ENCODE data around the gene IL1F10. TPM values are rescaled to one million over a fixed set of nuclear protein-coding genes. Genes with fewer than 3 reads are reported as not detected.

Gene IL1F10
- total RNA-seq, 1 donor from 2014 or later = not detected

GRCh38 chr2:113083296-113083695 lies 15.5 kb downstream of the IL1F10 start:
- no peak overlapping the region for H3K27ac ChIP-seq (ENCODE audit: low read depth, low read length)
- Mint-ChIP-seq H3K27ac (ENCODE audit: unreplicated experiment) (no peak overlapping the region), H3K36me3 (ENCODE audit: low read depth, unreplicated experiment) (no peaks in the 10 kb centered on the region), H3K4me3 (ENCODE audit: unreplicated experiment) (no peak overlapping the region), H3K27me3 (ENCODE audit: low read depth, unreplicated experiment) (peaks cover 34% of the 10 kb centered on the region), H3K9me3 (ENCODE audit: unreplicated experiment) (no peaks in the 10 kb centered on the region), H3K4me1 (ENCODE audit: low read depth, unreplicated experiment) (no peaks in the 10 kb centered on the region)
- no peaks in the 10 kb centered on the region for H3K79me2 ChIP-seq (ENCODE audit: insufficient read depth, low read length)
- no peak for TF ChIP-seq EZH2 (IDR thresholded peaks at IDR 0.05; ENCODE audit: insufficient read depth, low read length)
- TF ChIP-seq, protein P1, sequence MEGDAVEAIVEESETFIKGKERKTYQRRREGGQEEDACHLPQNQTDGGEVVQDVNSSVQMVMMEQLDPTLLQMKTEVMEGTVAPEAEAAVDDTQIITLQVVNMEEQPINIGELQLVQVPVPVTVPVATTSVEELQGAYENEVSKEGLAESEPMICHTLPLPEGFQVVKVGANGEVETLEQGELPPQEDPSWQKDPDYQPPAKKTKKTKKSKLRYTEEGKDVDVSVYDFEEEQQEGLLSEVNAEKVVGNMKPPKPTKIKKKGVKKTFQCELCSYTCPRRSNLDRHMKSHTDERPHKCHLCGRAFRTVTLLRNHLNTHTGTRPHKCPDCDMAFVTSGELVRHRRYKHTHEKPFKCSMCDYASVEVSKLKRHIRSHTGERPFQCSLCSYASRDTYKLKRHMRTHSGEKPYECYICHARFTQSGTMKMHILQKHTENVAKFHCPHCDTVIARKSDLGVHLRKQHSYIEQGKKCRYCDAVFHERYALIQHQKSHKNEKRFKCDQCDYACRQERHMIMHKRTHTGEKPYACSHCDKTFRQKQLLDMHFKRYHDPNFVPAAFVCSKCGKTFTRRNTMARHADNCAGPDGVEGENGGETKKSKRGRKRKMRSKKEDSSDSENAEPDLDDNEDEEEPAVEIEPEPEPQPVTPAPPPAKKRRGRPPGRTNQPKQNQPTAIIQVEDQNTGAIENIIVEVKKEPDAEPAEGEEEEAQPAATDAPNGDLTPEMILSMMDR (IDR thresholded peaks at IDR 0.05; ENCODE audit: insufficient read depth, low read depth, low read length) = no peak
- H3K4me2 ChIP-seq (ENCODE audit: low read length) = no peak overlapping the region
- no peaks in the 10 kb centered on the region for H4K20me1 ChIP-seq (ENCODE audit: insufficient read depth, low read length)
- peaks cover 24% of the 10 kb centered on the region for H3K27me3 ChIP-seq (ENCODE audit: insufficient read depth, low read length)
- FAIRE-seq (no peak), DNase-seq (ENCODE audit: low read depth) (no peak)
- no peak overlapping the region for H3K9ac ChIP-seq (ENCODE audit: low read length)
- no peaks in the 10 kb centered on the region for H3K36me3 ChIP-seq (ENCODE audit: insufficient read depth, low read length)
- H3K4me1 ChIP-seq (ENCODE audit: insufficient read depth, low read length) = no peaks in the 10 kb centered on the region
- no peaks in the 10 kb centered on the region for H3K9me3 ChIP-seq (ENCODE audit: insufficient read depth, low read depth, low read length)
- no peak overlapping the region for H3K4me3 ChIP-seq (ENCODE audit: insufficient read depth, low read depth, low read length)
- H2AFZ ChIP-seq (ENCODE audit: low read depth, low read length) = no peak overlapping the region

GRCh38 chr2:113084249-113085000 lies 16.7 kb downstream of the IL1F10 start:
- Histone ChIP-seq H4K20me1 (ENCODE audit: insufficient read depth, low read length) (no peaks in the 10 kb centered on the region), H3K79me2 (ENCODE audit: insufficient read depth, low read length) (no peaks in the 10 kb centered on the region), H2AFZ (ENCODE audit: low read depth, low read length) (no peak overlapping the region), H3K9ac (ENCODE audit: low read length) (no peak overlapping the region), H3K4me3 (ENCODE audit: insufficient read depth, low read depth, low read length) (no peak overlapping the region), H3K27ac (ENCODE audit: low read depth, low read length) (no peak overlapping the region), H3K4me1 (ENCODE audit: insufficient read depth, low read length) (no peaks in the 10 kb centered on the region), H3K27me3 (ENCODE audit: insufficient read depth, low read length) (peaks cover 24% of the 10 kb centered on the region), H3K9me3 (ENCODE audit: insufficient read depth, low read depth, low read length) (no peaks in the 10 kb centered on the region), H3K4me2 (ENCODE audit: low read length) (no peak overlapping the region), H3K36me3 (ENCODE audit: insufficient read depth, low read length) (no peaks in the 10 kb centered on the region)
- Mint-ChIP-seq H3K4me1 (ENCODE audit: low read depth, unreplicated experiment) (no peaks in the 10 kb centered on the region), H3K27me3 (ENCODE audit: low read depth, unreplicated experiment) (peaks cover 33% of the 10 kb centered on the region), H3K36me3 (ENCODE audit: low read depth, unreplicated experiment) (no peaks in the 10 kb centered on the region), H3K4me3 (ENCODE audit: unreplicated experiment) (no peak overlapping the region), H3K27ac (ENCODE audit: unreplicated experiment) (no peak overlapping the region), H3K9me3 (ENCODE audit: unreplicated experiment) (no peaks in the 10 kb centered on the region)
- FAIRE-seq = no peak
- TF ChIP-seq, protein P1 (IDR thresholded peaks at IDR 0.05; ENCODE audit: insufficient read depth, low read depth, low read length) = peak; percentile 52
- TF ChIP-seq EZH2 (IDR thresholded peaks at IDR 0.05; ENCODE audit: insufficient read depth, low read length) = no peak
- DNase-seq (ENCODE audit: low read depth) = no peak

DNA sequence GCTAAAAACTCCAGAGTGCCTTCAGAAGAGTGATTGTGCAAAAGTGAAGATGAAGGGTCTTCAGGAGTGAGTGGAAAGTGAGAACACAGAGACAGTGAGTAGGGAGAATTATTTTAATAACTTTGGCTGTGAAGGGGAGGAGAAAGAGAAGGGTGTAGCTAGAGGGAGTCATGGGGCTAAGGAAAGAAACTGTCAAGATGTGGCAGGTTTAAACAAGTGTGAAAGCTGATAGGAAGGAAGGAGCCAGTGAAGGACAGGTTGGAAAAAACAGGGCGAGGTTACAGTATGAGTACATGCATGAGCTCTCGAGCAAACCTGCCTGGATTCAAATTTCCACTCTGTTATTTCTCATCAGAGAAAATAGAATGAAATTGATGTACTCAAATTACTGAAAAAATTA lies 17.8 kb downstream of the IL1F10 start:
- peaks cover 33% of the 10 kb centered on the region for H3K27me3 Mint-ChIP-seq (ENCODE audit: low read depth, unreplicated experiment)
- H3K79me2 ChIP-seq (ENCODE audit: insufficient read depth, low read length) = no peaks in the 10 kb centered on the region
- DNase-seq (ENCODE audit: low read depth) (no peak), FAIRE-seq (no peak)
- H3K9me3 Mint-ChIP-seq (ENCODE audit: unreplicated experiment) = no peaks in the 10 kb centered on the region
- TF ChIP-seq, protein P1 (IDR thresholded peaks at IDR 0.05; ENCODE audit: insufficient read depth, low read depth, low read length) = no peak
- no peak for TF ChIP-seq EZH2 (IDR thresholded peaks at IDR 0.05; ENCODE audit: insufficient read depth, low read length)
- H2AFZ ChIP-seq (ENCODE audit: low read depth, low read length) = no peak overlapping the region
- no peak overlapping the region for H3K4me3 Mint-ChIP-seq (ENCODE audit: unreplicated experiment)
- H3K27ac ChIP-seq (ENCODE audit: low read depth, low read length) = no peak overlapping the region
- H3K4me1 Mint-ChIP-seq (ENCODE audit: low read depth, unreplicated experiment) = no peaks in the 10 kb centered on the region
- H3K27ac Mint-ChIP-seq (ENCODE audit: unreplicated experiment) = no peak overlapping the region
- no peak overlapping the region for H3K9ac ChIP-seq (ENCODE audit: low read length)
- no peak overlapping the region for H3K4me3 ChIP-seq (ENCODE audit: insufficient read depth, low read depth, low read length)
- no peaks in the 10 kb centered on the region for H3K36me3 Mint-ChIP-seq (ENCODE audit: low read depth, unreplicated experiment)
- H3K27me3 ChIP-seq (ENCODE audit: insufficient read depth, low read length) = peaks cover 33% of the 10 kb centered on the region
- no peaks in the 10 kb centered on the region for H4K20me1 ChIP-seq (ENCODE audit: insufficient read depth, low read length)
- no peaks in the 10 kb centered on the region for H3K36me3 ChIP-seq (ENCODE audit: insufficient read depth, low read length)
- no peak overlapping the region for H3K4me2 ChIP-seq (ENCODE audit: low read length)
- H3K4me1 ChIP-seq (ENCODE audit: insufficient read depth, low read length) = no peaks in the 10 kb centered on the region
- no peaks in the 10 kb centered on the region for H3K9me3 ChIP-seq (ENCODE audit: insufficient read depth, low read depth, low read length)
